Bronchial epithelial cell (primary cell): Measurements from ENCODE around the gene HAVCR2. TPM values are rescaled to one million over a fixed set of nuclear protein-coding genes. Genes with fewer than 3 reads are reported as not detected.
"Not testable (repeated sequence)": the region's sequence is repeated elsewhere in the genome, so short reads cannot be mapped to it uniquely, and the experiment has no call there.

Source experiments
- DNase-seq: peaks from one replicate; pipeline ENCODE4 v3.0.0-alpha.2; 2010; ENCODE audit warnings: low read depth
- FAIRE-seq: peaks from 2 replicates; lab custom pipeline; 2011; peaks lifted over from hg19 to GRCh38; lab: Jason Lieb, UNC
- H3K27me3 ChIP-seq: 2 replicates; pipeline ENCODE4 v1.5.1; 2011; ENCODE audit warnings: low read length; ENCODE audit not compliant: control insufficient read depth, insufficient read depth
- H3K36me3 ChIP-seq: 2 replicates; pipeline ENCODE4 v1.5.1; 2011; ENCODE audit warnings: low read length; ENCODE audit not compliant: control insufficient read depth, insufficient read depth
- H3K4me3 ChIP-seq: 2 replicates; pipeline ENCODE4 v1.5.1; 2011; ENCODE audit warnings: mild to moderate bottlenecking, low read depth, low read length, control low read depth
- total RNA-seq: library from RNA; depleted of rRNA; stranded (reverse); fragments of >200 nt; gene quantifications from 2 replicates; pipeline ENCODE4 v1.2.1, GENCODE V29; 2014
- TF ChIP-seq, protein P1 (sequence below): IDR thresholded peaks from 2 replicates; pipeline ENCODE4 v1.5.1; 2011; ENCODE audit warnings: mild to moderate bottlenecking, moderate library complexity, low read length, control low read depth, inconsistent platforms; ENCODE audit not compliant: insufficient read depth, severe bottlenecking

The HAVCR2 gene
- total RNA-seq, 1 donor from 2014 or later = 0.53 TPM

DNA sequence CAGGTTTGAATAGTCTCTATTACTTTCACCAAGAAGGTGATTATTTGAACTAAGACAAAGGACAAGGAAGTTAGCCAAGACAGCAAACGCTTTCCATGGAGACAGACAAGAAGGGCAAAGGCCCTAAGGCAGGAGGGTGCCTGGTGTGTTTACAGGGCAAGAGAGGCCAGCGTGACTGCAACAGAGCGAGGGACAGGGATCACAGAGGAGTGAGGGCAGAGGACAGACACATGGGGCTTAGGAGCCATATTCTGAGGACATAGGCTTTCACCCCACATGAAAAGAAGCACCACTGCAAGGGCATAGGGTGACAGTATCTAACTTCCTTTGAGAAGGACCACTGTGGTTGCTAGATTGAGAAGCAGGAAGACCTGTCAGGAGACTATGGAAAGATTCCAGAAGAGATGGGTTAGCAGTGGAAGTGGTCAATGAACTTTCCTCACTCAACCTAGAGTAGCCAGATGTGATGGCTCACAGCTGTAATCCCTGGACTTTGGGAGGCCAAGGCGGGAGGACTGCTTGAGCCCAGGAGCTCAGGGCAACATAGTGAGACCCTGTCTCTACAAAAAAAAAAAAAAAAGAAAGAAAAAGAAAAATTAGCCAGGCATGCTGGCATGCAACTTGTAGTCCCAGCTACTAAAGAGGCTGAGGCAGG lies 44.9 kb downstream of the HAVCR2 start:
- Histone ChIP-seq H3K36me3 (no peaks in the 10 kb centered on the region), H3K27me3 (no peaks in the 10 kb centered on the region), H3K4me3 (no peak overlapping the region)
- DNase-seq = no peak
- FAIRE-seq = no peak
- TF ChIP-seq, protein P1, sequence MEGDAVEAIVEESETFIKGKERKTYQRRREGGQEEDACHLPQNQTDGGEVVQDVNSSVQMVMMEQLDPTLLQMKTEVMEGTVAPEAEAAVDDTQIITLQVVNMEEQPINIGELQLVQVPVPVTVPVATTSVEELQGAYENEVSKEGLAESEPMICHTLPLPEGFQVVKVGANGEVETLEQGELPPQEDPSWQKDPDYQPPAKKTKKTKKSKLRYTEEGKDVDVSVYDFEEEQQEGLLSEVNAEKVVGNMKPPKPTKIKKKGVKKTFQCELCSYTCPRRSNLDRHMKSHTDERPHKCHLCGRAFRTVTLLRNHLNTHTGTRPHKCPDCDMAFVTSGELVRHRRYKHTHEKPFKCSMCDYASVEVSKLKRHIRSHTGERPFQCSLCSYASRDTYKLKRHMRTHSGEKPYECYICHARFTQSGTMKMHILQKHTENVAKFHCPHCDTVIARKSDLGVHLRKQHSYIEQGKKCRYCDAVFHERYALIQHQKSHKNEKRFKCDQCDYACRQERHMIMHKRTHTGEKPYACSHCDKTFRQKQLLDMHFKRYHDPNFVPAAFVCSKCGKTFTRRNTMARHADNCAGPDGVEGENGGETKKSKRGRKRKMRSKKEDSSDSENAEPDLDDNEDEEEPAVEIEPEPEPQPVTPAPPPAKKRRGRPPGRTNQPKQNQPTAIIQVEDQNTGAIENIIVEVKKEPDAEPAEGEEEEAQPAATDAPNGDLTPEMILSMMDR = no peak

DNA sequence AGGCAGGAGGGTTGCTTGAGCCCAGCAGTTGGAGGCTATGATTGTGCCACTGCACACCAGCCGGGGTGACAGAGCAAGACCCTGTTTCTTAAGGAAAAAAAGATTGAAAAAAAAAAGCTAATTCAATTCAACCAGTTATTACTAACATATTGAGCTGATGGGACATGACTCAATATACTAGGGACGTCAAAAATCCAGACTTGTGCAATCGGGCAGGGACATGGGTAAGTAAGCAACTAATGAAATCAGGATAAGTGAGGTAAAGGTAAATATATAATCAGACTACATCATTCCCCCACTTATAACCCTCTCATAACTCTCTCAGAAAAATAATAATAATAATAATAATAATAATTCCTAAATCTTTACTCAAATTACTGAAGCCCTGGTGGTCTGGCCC lies 49.0 kb downstream of the HAVCR2 start:
- H3K36me3 ChIP-seq = no peaks in the 10 kb centered on the region
- TF ChIP-seq, protein P1 = no peak
- no peak for DNase-seq
- no peak for FAIRE-seq
- no peak overlapping the region for H3K4me3 ChIP-seq
- no peaks in the 10 kb centered on the region for H3K27me3 ChIP-seq

DNA sequence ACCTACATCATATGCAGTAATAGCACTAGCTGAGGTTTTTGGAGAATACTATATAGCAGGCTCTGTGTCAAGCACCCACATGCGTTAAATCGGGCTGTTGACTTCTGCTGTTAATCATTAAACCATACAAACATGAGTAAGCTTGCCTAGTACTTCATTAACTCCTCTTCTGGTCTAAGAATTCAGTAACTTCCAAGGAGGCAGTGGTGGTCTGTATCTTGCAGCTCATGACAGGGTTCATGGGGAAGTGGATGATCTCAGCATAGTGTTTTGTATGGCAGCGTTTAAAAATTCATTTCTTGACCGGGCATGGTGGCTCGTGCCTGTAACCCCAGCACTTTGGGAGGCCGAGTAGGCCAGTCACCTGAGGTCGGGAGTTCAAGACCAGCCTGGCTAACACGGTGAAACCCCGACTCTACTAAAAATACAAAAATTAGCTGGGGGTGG lies 49.7 kb downstream of the HAVCR2 start, which contains the start of gene HAVCR1:
Gene HAVCR1 (minus strand): TSS at position 24 of the 447 bp plus-strand sequence. CDS start 1,173 bp downstream, outside the sequence.
- TF ChIP-seq, protein P1 = no peak
- Histone ChIP-seq H3K36me3 (no peaks in the 10 kb centered on the region), H3K27me3 (no peaks in the 10 kb centered on the region), H3K4me3 (no peak within 1 kb of the TSS)
- no peak for FAIRE-seq
- DNase-seq = no peak

DNA sequence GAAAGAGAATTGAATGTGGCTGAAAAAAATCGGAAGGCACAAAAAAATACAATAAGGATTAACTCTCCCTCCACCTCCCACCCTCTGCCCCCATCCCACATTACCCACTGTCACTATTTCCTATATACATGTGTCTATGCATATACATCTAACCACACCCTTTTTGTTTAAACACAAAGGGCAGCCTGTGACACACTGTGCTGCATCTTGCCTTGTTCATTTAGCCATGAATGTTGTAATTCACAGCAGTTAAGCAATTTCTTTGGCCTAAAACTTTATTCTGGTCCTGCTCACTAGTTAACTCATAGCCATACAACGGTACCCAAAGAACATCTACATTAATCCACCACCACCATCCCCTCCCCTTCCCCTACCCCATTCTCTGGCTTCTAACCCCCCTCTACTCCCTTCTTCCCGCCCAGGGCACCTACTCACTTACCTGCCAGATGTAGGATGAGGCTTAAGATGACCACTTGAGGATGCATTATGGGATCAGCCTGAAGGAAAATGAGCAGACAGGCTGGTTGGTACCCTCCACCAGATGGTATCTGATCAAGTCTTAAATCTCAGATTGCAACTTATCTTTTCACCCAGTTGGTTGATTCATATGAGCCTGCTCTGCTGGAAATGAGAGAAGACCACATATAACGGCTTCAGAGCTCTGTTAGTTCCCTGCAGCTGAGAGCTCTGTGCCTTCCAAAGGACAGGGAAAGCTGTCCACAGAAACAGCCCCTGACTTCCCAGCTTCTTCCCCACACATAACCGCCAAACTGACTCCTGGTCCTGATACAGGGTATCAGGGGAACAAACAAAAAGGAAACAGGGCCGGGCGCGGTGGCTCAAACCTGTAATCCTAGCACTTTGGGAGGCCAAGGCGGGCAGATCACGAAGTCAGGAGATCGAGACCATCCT lies 51.1 kb downstream of the HAVCR2 start:
- DNase-seq (no peak), FAIRE-seq (no peak)

DNA sequence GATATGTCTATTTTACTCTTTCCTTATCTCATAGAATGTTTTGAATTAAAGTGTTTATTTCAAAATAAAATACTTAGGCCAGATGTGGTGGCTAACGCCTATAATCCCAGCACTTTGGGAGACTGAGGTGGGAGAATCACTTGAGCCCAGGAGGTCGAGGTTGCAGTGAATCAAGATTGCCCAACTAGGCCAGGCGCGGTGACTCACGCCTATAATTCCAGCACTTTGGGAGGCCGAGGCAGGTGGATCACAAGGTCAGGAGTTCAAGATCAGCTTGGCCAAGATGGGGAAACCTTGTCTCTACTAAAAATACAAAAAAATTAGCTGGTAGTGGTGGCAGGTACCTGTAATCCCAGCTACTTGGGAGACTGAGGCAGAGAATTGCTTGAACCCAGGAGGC lies 52.0 kb downstream of the HAVCR2 start:
- not testable (repeated sequence) for H3K4me3 ChIP-seq, DNase-seq, H3K27me3 ChIP-seq, FAIRE-seq, H3K36me3 ChIP-seq

More for the DNA sequence above, 51.1 kb downstream of the HAVCR2 start:
- no peaks in the 10 kb centered on the region for H3K36me3 ChIP-seq
- no peaks in the 10 kb centered on the region for H3K27me3 ChIP-seq
- TF ChIP-seq, protein P1 = no peak
- no peak overlapping the region for H3K4me3 ChIP-seq
